ENCODE measurements around the gene ABCB11.
"Not testable (repeated sequence)": the region's sequence is repeated elsewhere in the genome, so short reads cannot be mapped to it uniquely, and the experiment has no call there.

DNA sequence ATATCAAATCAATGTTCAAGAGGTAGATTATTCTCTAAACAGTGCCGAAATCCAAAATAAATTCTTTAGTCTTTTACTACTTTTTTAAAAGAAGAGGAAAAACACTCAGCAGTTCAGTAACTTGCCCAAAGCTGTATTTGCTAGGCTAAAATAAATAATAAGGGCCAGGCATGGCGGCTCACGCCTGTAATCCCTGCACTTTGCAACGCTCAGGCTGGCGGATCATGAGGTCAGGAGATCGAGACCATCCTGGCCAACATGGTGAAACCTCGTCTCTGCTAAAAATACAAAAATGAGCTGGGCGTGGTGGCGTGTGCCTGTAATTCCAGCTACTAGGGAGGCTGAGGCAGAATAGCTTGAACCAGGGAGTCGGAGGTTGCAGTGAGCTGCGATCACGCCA, 149.0 kb downstream of the ABCB11 start:
- not testable (repeated sequence) for TF ChIP-seq POLR2AphosphoS5 (IDR thresholded peaks at IDR 0.05)
- TF ChIP-seq, protein P1, sequence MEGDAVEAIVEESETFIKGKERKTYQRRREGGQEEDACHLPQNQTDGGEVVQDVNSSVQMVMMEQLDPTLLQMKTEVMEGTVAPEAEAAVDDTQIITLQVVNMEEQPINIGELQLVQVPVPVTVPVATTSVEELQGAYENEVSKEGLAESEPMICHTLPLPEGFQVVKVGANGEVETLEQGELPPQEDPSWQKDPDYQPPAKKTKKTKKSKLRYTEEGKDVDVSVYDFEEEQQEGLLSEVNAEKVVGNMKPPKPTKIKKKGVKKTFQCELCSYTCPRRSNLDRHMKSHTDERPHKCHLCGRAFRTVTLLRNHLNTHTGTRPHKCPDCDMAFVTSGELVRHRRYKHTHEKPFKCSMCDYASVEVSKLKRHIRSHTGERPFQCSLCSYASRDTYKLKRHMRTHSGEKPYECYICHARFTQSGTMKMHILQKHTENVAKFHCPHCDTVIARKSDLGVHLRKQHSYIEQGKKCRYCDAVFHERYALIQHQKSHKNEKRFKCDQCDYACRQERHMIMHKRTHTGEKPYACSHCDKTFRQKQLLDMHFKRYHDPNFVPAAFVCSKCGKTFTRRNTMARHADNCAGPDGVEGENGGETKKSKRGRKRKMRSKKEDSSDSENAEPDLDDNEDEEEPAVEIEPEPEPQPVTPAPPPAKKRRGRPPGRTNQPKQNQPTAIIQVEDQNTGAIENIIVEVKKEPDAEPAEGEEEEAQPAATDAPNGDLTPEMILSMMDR (IDR thresholded peaks at IDR 0.05) = not testable (repeated sequence)
